ENCODE measurements around the gene C9orf78.
A peak's percentile ranks its signal among the peaks of the same experiment; 100 is the strongest.

C9orf78 gene

DNA sequence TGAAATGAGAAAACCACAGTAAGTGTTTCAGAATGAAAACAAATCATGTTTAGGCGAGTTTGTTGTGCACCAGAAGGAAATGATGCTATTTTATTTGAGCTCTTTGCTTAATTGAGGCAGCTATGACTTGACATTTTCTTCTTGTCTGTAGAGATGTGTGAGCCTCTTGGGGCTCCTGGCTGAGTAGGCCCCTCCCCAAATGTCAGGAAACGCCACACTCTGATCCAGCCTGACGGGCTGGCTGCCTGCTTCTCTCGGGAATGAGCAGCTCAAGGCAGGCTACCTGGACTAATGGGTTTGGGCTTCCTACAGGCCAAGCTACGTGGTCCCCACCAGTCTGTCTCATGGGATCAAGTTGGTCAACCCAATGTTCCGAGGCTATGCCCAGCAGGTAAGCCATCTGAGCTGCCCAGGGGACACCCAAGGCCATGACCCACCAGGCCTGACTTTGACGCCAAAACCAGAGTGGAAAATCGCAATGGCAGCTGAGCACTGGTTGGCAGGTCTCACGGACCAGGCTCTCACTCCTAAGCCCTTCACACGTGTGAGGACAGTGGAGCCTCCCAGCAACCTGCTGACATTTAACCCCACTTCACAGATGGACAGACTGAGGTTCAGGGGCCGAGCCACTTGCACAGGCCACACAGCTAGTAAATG lies 30.0 kb upstream of the C9orf78 start:
- no peak for DNase-seq (ENCODE audit: low read depth in 1 of 2, low spot score in 1 of 2)
- in situ Hi-C loops (cut with HindIII; ENCODE audit: low pct_unique_long_range_greater_than_20kb, low sequenced_read_pairs), result no loop called here
- TF ChIP-seq JUND (IDR thresholded peaks at IDR 0.05; ENCODE audit: low read depth), result no peak

DNA sequence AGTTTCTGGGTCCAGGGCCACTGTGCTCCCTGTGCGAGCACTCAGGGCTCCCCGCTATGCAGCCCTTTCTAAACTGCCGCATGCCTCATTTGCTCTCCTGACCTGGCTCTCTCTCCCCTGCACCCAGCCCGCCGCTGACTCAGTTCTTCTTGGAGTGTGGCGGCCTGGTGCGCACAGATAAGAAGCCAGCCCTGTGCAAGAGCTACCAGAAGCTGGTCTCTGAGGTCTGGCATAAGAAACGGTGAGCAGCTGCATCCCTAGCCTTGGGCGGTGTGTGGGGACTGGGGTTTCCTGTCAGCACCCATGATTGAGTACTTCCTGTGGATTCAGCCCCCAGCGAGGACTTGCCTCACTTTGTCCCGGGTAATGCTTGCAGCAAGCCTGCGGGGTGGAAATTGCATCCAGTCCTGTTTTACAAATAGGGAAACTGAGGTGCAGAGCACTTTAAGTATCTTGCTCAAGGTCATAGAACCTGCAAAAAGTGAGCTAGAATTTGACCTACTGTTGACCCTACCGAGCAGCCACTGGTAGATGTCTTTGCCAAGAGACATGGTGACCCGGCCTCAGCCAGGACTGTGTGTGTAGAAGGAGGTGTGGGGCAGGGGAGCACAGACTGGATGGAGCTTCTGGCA lies 28.1 kb upstream of the C9orf78 start:
- TF ChIP-seq JUND (IDR thresholded peaks at IDR 0.05; ENCODE audit: low read depth), result no peak
- in situ Hi-C loops (cut with HindIII; ENCODE audit: low pct_unique_long_range_greater_than_20kb, low sequenced_read_pairs), result no loop called here
- DNase-seq (ENCODE audit: low read depth in 1 of 2, low spot score in 1 of 2), result no peak

DNA sequence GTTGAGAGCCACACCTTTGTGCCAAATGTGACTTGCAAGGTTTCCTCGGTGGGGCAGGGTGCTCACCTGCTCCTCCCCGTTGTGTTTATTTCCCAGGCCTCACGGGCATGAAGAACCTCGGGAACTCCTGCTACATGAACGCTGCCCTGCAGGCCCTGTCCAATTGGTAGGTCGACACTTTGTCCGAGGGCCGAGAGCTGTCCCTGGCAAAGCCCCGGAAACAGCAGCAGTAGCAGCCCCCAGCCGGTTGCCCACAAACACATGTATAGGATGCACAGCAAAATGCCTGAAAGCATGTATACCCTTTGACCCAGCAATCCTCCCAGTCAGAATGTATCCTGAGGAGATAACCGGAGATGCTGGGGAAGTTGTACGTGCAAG lies 26.4 kb upstream of the C9orf78 start:
- TF ChIP-seq JUND (IDR thresholded peaks at IDR 0.05; ENCODE audit: low read depth), result no peak
- no peak for DNase-seq (ENCODE audit: low read depth in 1 of 2, low spot score in 1 of 2)
- in situ Hi-C loops (cut with HindIII; ENCODE audit: low pct_unique_long_range_greater_than_20kb, low sequenced_read_pairs), result no loop called here

DNA sequence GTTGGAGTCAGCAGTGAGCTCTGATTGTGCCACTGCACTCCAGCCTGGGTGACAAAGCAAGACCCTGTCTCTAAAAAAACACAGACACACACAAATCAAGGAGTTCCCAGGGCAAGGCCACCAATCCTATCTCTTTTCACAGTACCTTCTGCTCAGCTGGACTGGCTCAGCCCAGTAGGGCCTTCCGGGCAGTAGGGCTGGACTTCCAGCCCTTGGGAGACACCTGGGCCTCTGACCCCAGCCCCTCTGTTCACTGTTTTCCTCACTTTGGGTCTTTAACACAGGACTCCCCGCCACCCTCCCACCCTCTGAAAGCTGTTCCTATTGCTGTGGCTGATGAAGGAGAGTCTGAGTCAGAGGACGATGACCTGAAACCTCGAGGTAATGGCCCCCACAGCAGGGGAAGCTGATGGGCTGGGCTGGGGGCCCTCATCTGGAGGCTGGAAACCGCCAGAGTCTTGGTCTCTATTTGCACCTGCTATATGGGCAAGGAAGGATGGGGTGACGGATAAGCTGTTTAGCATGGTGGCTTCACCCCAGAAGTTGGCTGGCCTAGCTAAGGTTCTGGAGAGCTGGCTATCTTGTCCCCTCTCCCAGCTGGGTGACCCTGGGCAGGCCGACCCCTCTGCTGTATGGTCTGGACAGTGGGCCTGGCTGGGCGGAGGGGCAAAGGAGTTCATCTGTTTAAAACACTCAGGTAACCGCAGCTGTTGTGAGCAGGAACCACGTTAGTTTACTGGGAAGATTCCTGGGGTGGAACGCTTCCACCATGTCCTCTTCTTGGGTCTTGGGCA lies 25.8 kb upstream of the C9orf78 start:
- in situ Hi-C loops (cut with HindIII; ENCODE audit: low pct_unique_long_range_greater_than_20kb, low sequenced_read_pairs), result no loop called here
- DNase-seq (ENCODE audit: low read depth in 1 of 2, low spot score in 1 of 2), result no peak
- TF ChIP-seq JUND (IDR thresholded peaks at IDR 0.05; ENCODE audit: low read depth), result no peak

DNA sequence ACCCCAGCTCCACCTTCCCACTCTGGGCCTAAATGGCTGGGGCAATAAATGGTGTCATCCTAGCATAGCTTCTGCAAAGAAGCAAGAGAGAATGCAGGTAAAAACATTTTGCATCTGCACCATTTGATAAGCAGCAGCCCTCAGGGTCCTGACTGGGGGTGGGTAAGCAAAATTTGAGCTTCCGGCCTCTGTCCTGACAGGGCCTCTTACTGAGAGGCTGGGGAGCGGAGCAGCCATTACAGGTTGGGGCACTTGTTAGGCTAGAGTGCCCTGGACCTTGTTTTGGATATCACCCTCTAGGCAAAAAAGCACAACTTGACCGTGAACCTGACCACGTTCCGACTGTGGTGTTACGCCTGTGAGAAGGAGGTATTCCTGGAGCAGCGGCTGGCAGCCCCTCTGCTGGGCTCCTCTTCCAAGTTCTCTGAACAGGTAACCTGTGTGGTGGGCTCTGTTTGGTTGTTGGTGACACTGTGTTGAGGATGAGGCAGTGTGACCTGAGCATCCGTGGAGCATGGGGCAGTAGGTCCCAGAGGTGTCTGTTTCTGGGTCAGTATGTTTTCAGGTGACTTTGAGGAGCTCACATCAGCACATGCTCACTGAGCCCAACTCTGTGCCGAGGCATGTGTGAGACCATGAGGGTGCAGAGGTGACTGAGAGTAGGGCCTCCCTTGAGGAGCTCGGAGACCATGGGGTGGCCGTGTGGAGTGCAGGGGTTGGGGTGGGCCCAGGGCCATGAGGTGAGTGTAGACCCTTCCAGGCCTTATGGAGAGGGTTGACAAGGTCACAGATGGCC lies 23.3 kb upstream of the C9orf78 start:
- TF ChIP-seq JUND (IDR thresholded peaks at IDR 0.05; ENCODE audit: low read depth), result no peak
- in situ Hi-C loops (cut with HindIII; ENCODE audit: low pct_unique_long_range_greater_than_20kb, low sequenced_read_pairs), result no loop called here
- no peak for DNase-seq (ENCODE audit: low read depth in 1 of 2, low spot score in 1 of 2)

DNA sequence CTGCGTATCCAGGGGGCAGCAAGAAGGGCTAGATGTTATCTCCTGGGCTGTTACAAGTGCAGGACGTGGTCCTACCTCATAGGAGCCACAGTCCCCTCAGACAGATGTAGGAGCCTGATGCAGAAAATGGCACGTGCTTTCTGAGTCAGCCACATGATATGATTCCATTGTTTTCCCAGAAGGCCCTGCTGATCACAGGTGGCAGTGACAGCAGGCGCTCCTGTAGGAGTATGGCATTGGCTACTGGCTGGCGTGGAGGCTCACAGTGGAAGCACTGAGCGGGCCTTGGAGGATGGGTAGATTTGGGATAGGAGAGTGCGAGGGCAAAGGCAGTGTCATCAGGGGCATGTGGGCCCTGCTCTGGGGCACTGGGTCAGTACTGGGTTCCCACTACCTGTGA lies 22.1 kb upstream of the C9orf78 start:
- TF ChIP-seq JUND (IDR thresholded peaks at IDR 0.05; ENCODE audit: low read depth), result no peak
- DNase-seq (ENCODE audit: low read depth in 1 of 2, low spot score in 1 of 2), result no peak
- in situ Hi-C loops (cut with HindIII; ENCODE audit: low pct_unique_long_range_greater_than_20kb, low sequenced_read_pairs), result no loop called here

DNA sequence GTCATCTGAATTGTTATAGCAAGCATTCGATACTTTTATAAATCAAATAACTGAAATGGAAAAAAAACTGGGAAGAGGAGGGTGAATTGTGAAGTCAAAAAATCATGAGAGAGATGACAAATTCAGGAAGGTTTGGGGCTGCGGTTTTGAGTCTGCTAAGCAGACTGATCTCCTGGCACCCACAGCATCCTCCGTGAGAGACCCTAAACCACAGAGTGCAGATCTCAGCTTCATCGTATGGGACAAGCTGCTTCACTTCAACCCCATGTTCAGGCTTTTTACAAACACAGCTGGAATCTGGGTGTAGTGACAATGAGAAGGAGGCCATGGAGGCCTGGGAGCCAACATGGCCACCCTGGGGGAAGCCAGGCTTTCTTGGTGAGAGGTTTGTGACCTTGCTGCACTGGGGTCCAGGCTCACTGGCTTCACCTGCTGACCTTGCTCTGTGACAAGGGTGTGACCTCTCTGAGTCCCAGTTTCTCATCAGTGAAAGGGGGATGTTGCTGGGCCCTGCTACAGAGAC lies 19.6 kb upstream of the C9orf78 start:
- TF ChIP-seq JUND (IDR thresholded peaks at IDR 0.05; ENCODE audit: low read depth), result no peak
- in situ Hi-C loops (cut with HindIII; ENCODE audit: low pct_unique_long_range_greater_than_20kb, low sequenced_read_pairs), result no loop called here
- DNase-seq (ENCODE audit: low read depth in 1 of 2, low spot score in 1 of 2), result no peak

DNA sequence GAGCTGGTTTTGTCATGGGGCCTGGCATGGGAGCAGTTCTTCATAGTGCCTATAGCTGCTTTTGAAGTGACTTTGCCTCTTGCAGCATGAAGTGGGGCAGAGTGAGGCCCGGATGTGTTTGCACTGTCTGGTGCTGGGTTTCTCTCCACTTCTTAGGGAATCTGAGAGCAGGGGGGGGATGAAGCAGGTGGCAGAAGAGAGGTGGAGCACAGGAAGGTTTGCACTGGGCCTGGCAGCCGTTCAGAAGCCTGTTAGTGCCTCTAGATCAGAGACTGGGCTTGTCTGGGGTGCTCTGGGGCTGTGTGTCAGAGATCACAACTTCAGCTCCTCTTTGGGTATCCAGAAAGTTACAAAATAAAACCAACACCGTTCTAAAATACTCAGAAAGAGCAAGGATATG lies 18.5 kb upstream of the C9orf78 start:
- in situ Hi-C loops (cut with HindIII; ENCODE audit: low pct_unique_long_range_greater_than_20kb, low sequenced_read_pairs), result no loop called here
- TF ChIP-seq JUND (IDR thresholded peaks at IDR 0.05; ENCODE audit: low read depth), result no peak
- no peak for DNase-seq (ENCODE audit: low read depth in 1 of 2, low spot score in 1 of 2)

DNA sequence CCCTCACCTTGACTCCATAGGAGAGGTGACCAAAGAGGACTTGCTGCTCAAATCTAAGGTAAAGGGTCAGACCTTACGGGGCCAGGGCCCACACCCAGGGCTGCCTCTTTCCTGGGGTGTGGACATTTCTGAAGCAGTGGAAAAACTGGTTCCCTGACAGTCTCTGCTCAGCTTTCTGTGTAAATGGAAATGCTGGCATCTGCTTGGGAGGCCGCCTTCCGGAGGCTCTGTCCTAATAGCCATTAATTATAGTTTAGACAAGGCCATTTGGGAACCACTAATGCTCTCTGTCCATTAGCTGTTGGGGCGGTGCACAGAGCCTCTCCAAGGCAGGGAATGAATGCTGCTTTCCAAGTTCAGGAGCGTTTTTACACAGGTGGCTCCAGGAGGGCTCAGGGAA lies 17.5 kb upstream of the C9orf78 start:
- TF ChIP-seq JUND (IDR thresholded peaks at IDR 0.05; ENCODE audit: low read depth), result no peak
- in situ Hi-C loops (cut with HindIII; ENCODE audit: low pct_unique_long_range_greater_than_20kb, low sequenced_read_pairs), result no loop called here

DNA sequence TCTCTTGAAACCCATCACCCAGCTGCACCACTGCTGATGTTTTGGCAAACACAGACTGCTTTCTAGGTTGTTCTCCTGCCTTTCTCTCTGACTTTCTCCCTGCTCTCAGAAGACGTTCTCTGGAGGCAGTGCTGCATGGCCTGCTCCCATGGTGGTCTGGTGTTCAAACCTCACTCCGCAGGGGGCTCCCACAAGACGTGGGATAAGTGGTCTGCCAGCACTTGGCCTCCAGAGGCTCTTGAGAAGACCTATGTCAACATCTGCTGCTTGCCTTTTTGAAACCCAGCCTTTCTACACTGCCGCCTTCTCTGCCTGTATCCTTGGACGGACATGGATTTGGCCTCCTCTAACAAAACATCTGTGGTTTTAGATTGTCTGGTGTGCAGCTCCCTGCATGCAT lies 16.7 kb upstream of the C9orf78 start:
- in situ Hi-C loops (cut with HindIII; ENCODE audit: low pct_unique_long_range_greater_than_20kb, low sequenced_read_pairs), result no loop called here
- no peak for TF ChIP-seq JUND (IDR thresholded peaks at IDR 0.05; ENCODE audit: low read depth)
- no peak for DNase-seq (ENCODE audit: low read depth in 1 of 2, low spot score in 1 of 2)

More for the DNA sequence above, 17.5 kb upstream of the C9orf78 start:
- peak in 1 of 2 experiments; percentile 28 for DNase-seq (ENCODE audit: low read depth in 1 of 2, low spot score in 1 of 2)

DNA sequence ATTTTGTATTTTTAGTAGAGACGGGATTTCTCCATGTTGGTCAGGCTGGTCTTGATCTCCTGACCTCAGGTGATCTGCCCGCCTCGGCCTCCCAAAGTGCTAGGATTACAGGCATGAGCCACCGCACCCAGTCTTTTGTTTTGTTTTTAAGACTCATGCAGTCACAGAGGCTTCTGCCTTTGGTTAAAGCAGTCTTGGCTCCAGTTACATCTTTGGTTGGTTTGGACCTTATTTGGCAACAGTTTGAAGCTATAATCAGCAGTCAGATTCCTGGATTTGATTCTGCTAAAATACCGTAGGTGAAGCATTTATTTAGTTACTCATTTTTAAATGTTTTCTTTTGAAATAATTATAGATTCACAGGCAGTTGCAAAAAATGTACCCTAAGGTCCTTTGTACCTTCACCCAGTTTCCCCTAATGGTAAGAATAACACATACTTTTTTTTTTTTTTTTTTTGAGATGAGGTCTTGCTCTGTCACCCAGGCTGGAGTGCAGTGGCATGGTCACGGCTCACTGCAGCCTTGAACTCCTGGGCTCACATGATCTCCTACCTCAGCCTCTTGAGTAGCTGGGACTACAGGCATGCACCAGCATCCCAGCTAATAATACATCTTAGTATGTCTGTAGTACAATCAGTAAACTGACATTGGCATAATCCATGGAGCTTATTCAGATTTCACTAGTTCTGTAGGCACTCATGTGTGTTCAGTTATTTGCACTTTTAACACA lies 15.9 kb upstream of the C9orf78 start:
- in situ Hi-C loops (cut with HindIII; ENCODE audit: low pct_unique_long_range_greater_than_20kb, low sequenced_read_pairs), result no loop called here
- no peak for TF ChIP-seq JUND (IDR thresholded peaks at IDR 0.05; ENCODE audit: low read depth)
- no peak for DNase-seq (ENCODE audit: low read depth in 1 of 2, low spot score in 1 of 2)

DNA sequence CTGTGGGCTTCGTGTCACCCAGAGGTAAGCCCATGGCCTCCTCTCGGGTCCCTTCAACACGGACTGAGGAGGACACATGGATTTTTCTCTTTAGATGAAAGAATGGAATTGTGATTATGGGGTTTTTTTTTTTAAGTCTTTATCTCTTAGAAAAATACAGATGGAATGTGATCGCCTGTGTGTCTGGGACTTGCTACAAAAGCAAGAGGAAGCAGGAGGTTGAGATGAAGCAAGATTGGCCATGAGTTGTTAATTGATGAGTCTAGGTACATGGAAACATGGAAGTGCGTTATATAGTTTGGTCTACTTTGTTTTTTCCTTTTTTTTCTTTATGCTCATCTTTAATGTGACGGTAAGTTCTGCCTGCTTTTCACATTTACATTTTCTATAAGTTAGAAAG lies 14.8 kb upstream of the C9orf78 start:
- in situ Hi-C loops (cut with HindIII; ENCODE audit: low pct_unique_long_range_greater_than_20kb, low sequenced_read_pairs), result no loop called here
- no peak for TF ChIP-seq JUND (IDR thresholded peaks at IDR 0.05; ENCODE audit: low read depth)

More for the DNA sequence above, 14.8 kb upstream of the C9orf78 start:
- no peak for DNase-seq (ENCODE audit: low read depth in 1 of 2, low spot score in 1 of 2)
